ENCODE results near the gene ROBO1. TPM values are rescaled to one million over a fixed set of nuclear protein-coding genes. Genes with fewer than 3 reads are reported as not detected.

The ROBO1 gene
- total and polyA plus RNA-seq, 2 donors (not counting 3 experiments of a cell fraction or from before 2014, with no cell fraction given) = 5.9 to 14.2 TPM

- Histone ChIP-seq H3K9me3 (replicated peaks; ENCODE audit: control insufficient read depth, insufficient read depth, low read length) (no peaks in the 10 kb centered on the region), H3K27ac (ENCODE audit: insufficient read depth, low read depth, low read length) (no peak overlapping the region), H3K4me2 (ENCODE audit: insufficient read depth, low read length) (peak overlapping the region; percentile 24), H3K36me3 (ENCODE audit: control insufficient read depth in 2 of 2, extremely low read depth in 1 of 2, insufficient read depth in 2 of 2, low read length in 2 of 2) (no peaks in the 10 kb centered on the region), H4K20me1 (replicated peaks; ENCODE audit: control insufficient read depth, extremely low read depth, insufficient read depth, low read length) (no peaks in the 10 kb centered on the region), H3K9ac (replicated peaks; ENCODE audit: extremely low read depth, insufficient read depth, low read length) (no peak overlapping the region), H3K4me1 (ENCODE audit: control insufficient read depth, extremely low read depth, insufficient read depth, low read length) (peaks cover 5% of the 10 kb centered on the region), H3K27me3 (ENCODE audit: control insufficient read depth in 2 of 2, insufficient read depth in 2 of 2, low read length in 2 of 2) (peaks cover 0 to 2% of the 10 kb centered on the region in 2 experiments), H2AFZ (ENCODE audit: low read depth, low read length) (no peak overlapping the region), H3K9me1 (replicated peaks; ENCODE audit: control insufficient read depth, extremely low read depth, insufficient read depth, low read length) (no peaks in the 10 kb centered on the region), H3K4me3 (replicated peaks in 1 of 3; ENCODE audit: insufficient read depth in 1 of 3, low read depth in 1 of 3, low read length in 3 of 3) (no peak overlapping the region), H3K79me2 (ENCODE audit: control insufficient read depth, insufficient read depth, low read length) (no peaks in the 10 kb centered on the region)
- intact Hi-C loops (cut with micrococcal nuclease) = no loop called here
- DNase-seq (ENCODE audit: low read depth, low spot score) = peak; percentile 73
- FAIRE-seq = peak; percentile 35
- ChIA-PET POLR2A (no interaction called here), CTCF (interaction anchor here (0.8 to 1.1 kb wide), 2 partner anchors 55 to 116 kb away, joined by 3 read pairs; no protein-coding TSS in a partner anchor)
- dilution Hi-C loops (cut with MboI; ENCODE audit: extremely low pct_ligation_motif_present, low sequenced_read_pairs) = no loop called here
- BruUV-seq (replicated peaks) = no TSS peak
- TF ChIP-seq POLR2A (IDR thresholded peaks at IDR 0.05; ENCODE audit: low read depth, low read length) (no peak), GATA2 (IDR thresholded peaks at IDR 0.05; ENCODE audit: insufficient read depth, insufficient read length, low read depth, low read length) (no peak), POLR2AphosphoS5 (IDR thresholded peaks at IDR 0.05; ENCODE audit: insufficient read depth, low read depth, low read length) (no peak), MYC (IDR thresholded peaks at IDR 0.05; ENCODE audit: low read depth, low read length) (no peak), CTCF (IDR thresholded peaks at IDR 0.05; ENCODE audit: extremely low read depth in 1 of 2, insufficient read depth in 1 of 2, low read depth in 1 of 2, low read length in 2 of 2) (no peak), MAX (IDR thresholded peaks at IDR 0.05; ENCODE audit: insufficient read depth, insufficient read length) (no peak), EZH2 (IDR thresholded peaks at IDR 0.05; ENCODE audit: borderline replicate concordance, low read depth, low read length, severe bottlenecking) (no peak), JUN (IDR thresholded peaks at IDR 0.05; ENCODE audit: borderline replicate concordance, insufficient read depth, insufficient read length, low read depth) (no peak), FOS (IDR thresholded peaks at IDR 0.05; ENCODE audit: borderline replicate concordance, insufficient read depth, low read length) (no peak)
These were observed 1063.9 kb downstream of the ROBO1 start for GRCh38 chr3:78703944-78704343.

Measured in endothelial cell of umbilical vein (primary cell).